Stromal cell of bone marrow (primary cell): ENCODE measurements around the gene MS4A15.
"Not testable (repeated sequence)": the region's sequence is repeated elsewhere in the genome, so short reads cannot be mapped to it uniquely, and the experiment has no call there.

Experiments used
- DNase-seq: peaks from one replicate; pipeline ENCODE4 v3.0.0-alpha.2; 2012; ENCODE audit warnings: low read depth

MS4A15 gene, protein sequence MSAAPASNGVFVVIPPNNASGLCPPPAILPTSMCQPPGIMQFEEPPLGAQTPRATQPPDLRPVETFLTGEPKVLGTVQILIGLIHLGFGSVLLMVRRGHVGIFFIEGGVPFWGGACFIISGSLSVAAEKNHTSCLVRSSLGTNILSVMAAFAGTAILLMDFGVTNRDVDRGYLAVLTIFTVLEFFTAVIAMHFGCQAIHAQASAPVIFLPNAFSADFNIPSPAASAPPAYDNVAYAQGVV

GRCh38 chr11:60756307-60757032, at the start of gene MS4A15:
TSS of gene MS4A15 (plus strand) at chr11:60756867. CDS start at chr11:60763734, 6,867 bp downstream.
- DNase-seq: no peak

DNA sequence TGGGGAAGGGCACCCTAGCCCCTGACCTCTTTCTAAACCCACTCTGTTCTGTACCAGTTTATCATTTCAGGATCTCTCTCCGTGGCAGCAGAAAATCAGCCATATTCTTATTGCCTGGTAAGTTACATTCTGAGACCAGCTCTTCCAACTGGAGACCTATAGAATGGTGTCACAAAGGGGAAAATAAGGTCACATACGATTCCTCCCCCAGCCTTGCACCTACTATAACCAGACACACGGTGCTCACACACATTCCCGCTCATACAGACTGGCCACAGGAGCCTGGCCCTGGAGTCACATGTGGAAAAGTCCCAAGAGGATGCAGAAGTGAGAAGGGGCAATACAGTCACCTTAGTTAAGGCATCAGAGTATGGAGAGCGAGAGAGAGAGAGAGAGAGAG, 49.7 kb upstream of the MS4A15 start:
- DNase-seq: no peak

DNA sequence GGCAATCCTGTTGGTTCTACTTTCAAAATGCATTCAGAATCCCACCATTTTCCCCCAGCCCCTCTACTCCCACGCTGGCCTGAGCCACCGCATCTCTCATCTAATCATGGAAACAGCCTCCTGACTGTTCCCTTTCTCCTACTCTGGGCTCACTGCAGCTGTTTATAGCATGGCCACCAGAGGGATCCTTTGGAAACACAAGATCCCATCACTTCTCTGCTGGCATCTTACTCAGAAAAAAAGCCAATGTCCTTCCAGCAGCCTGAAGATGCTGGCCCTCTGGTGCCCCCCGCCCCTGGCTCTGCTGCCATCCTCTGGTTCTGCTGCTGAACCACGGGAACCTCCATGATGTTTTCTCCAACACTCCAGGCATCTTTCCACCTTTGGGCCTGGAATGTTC, 46.2 kb upstream of the MS4A15 start:
- DNase-seq: no peak

GRCh38 chr11:60711276-60711675, 45.4 kb upstream of the MS4A15 start:
- no peak for DNase-seq

DNA sequence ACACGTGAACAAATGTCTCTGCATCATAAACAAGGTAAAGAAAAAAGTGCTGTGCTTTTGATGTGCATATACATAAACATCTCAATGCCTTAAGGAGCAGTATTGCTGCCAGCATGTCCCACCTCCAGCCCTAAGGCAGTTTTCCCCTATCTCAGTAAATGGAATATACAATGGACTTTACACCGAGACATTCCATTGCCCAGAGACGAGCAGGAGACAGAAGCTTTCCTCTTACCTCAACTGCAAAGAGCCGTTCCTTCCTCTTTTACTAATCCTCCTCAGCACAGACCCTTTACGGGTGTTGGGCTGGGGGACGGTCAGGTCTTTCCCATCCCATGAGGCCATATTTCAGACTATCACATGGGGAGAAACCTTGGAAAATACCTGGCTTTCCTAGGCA, 43.2 kb upstream of the MS4A15 start:
- DNase-seq: not testable (repeated sequence)

GRCh38 chr11:60717956-60718355, 38.7 kb upstream of the MS4A15 start:
- no peak for DNase-seq

DNA sequence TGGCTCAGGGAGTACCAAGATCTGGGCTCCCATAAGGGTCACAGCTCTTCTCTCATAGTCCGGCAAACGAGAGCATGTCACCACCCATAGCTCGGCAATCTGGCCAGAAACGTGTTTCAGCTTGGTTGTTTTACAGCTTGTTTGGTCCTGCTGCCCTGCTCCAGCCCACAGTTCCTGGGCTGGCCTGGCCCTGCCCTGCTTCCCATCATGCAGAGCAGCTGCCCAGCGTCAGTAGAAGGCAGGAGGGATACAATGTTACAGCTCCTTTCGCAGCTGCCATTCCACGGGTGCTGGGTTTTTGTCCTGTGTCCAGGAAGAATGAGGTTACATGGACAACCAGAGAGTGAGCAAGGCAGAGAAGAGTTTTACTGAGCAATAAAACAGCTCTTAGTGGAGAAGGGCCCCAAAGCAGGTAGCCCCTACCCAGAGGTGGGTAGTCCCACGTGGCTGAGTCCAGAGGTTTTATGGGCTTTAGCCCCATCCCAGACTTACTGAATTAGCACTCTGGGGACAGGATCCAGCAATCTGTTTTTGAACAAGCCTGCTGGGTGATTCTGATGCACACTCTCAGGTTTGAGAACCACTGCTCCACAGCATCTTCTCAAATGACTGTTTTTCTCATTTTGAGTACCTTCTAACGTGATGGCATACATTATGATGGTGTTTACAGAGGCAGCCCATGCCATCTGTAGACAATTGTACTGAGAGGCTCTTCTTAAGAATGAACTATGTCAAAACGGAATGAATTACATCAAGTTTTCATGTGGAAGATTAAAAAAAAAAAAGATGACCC, 37.9 kb upstream of the MS4A15 start:
- DNase-seq: no peak

DNA sequence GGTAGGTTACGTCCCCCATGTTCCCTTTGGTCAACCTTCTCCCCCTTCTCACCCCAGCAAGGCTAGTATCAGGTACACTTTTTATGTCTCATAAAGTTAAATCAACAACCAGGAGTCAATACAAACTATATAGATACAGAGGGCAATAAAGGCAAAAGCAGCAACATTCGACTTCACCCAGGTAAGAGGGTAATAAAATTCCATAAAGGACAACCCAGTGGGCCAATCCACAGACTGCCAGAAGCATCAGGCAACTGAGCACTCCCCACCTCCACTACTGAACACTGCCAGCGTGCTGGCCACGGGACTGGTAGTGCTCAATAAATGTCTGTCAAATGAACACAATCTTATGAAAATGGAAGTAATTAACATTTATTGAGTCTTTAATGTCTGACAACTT, 37.3 kb upstream of the MS4A15 start:
- no peak for DNase-seq

- DNase-seq: no peak
These were observed 36.2 kb upstream of the MS4A15 start for GRCh38 chr11:60720460-60720859.

GRCh38 chr11:60724420-60724819, 32.2 kb upstream of the MS4A15 start, which contains the start of gene MS4A18:
TSS of gene MS4A18 (plus strand) at chr11:60724720.
- DNase-seq: no peak

DNA sequence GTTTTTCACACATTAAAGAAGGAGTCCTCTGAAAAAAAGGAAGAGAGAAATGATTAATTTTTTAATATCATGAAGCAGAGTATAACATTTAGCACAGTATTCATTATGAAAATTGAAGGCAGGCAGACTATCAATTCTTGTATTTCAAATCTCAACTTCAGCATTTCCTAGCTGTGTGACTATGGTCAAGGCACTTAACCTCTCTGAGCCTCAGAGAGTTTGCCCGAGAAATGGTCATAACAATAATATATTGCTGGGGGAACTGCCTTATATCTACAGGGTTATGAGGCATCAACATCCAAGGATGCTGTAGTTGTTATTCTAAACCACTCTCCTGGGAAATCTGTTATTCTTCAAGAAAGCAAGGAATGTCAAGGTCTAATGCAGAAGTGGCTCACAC, 31.1 kb upstream of the MS4A15 start:
- no peak for DNase-seq

DNA sequence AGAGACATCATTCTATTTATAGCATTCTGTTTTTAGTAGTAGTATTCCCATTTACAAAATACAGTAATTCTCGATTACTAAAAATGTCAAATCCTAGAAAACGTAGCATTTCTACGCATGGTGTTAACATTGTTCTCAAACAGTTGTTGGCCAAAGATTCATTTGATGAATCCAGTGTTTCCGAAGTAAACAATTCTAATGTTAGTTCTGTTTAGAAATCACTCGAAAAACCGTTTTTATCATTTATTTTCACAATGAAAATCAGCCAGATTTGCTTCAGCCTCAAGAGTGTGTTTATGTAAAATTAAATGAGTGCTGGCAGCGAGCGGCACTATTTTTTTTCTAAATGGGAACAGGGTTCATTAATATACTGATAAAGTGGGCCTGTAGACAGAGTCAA, 25.1 kb upstream of the MS4A15 start:
- DNase-seq: no peak

DNA sequence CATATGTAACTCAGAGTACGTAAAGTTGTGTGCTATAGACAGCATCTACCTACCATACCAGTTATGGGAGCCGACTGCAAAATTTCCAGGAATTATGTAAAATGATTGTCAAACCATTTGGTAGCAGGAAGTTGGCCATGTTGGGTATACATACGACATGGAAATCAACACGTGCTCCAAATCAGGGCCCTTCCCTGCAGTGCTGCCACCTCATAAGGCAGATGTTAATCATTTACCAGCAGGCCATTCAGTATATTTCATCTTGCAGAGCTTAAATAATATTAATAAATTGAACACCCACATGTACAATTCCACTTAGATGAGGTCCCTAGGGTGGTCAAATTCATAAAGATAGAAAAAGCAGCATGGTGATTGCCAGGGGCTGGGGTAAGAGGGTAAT, 22.4 kb upstream of the MS4A15 start:
- no peak for DNase-seq

DNA sequence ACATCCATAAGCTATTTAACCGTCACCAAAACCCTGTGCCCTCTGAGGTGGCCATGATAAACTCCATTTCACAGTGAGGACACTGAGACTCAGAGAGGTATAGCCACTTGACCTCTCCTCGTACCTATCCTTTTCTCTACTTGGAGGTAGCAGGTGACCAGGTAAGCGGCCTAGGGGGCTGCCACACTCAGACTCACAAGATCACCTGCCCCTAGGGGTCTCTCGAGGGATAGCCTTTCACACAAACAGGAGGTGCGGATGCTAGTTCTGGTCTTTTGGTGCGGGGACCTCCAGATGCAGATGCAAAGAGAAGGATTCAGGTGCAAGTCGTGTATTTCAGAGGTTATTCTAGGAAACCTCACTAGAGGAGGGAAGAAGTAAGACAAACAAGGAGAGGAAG, 17.6 kb upstream of the MS4A15 start:
- DNase-seq: no peak

- DNase-seq: no peak
These were observed 16.1 kb upstream of the MS4A15 start for GRCh38 chr11:60740573-60740972.

GRCh38 chr11:60741421-60741820, 15.2 kb upstream of the MS4A15 start:
- DNase-seq: no peak

DNA sequence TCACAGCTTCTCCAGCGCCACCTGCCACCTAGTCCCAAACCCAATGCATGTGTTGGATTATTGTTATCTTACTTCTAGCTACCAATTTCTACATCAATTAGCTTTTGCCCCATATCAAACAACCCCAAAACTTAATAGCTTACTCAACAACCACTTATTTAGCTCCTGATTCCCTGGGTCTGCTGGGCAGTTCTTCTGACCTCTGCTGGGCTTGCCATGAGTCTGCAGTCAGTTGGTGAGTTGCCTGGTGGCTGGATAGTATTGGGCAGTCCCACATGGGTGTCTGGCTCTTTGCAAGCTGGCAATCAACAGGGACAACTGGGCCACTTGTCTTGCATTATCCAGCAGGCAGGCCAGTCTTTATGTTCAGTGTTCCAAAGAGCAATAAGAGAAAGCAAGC, 13.6 kb upstream of the MS4A15 start:
- DNase-seq: no peak

DNA sequence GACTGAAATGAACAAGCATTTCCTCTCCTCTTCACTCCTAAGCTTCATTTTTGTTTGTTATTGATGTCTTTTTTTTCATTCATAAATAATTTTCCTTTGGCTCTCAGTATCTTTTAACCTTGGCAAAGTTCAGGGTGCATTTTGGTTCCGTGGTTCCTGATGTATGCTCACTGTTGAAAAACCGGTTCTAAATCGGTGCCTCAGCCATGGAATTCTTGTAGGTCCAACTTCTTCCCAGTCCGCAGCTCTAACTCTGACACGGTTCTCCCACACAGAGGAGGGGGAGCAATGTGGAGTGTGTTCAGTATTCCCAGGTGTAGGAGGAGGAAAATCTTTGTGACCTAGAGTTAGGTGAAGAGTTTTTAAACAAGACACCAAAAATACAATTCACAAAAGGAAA, 12.6 kb upstream of the MS4A15 start:
- no peak for DNase-seq

- DNase-seq: no peak
These were observed 9.3 kb upstream of the MS4A15 start for GRCh38 chr11:60747359-60747873.

GRCh38 chr11:60748225-60748624, 8.4 kb upstream of the MS4A15 start:
- no peak for DNase-seq

DNA sequence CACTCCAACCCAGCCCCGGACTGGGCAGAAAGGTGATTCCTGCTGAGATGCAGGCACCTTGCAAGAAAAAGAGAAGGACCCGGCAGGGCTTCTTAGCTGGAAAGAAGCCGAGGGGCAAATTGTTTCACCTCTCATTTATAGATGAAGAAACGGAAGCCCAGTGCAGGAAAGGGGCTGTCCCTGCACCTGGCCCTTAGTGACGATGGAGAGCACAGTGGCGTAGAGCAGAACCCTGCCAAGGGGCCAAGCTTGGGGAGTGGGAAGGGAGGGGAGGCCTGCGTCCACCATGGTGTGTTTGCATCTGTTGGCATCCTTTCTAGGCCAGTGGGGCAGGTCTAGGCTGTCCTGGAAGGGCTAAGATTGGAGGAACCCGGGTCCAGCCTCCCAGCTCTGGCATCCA, 7.8 kb upstream of the MS4A15 start:
- no peak for DNase-seq

- DNase-seq: no peak
These were observed 5.8 kb upstream of the MS4A15 start for GRCh38 chr11:60750911-60751310.

DNA sequence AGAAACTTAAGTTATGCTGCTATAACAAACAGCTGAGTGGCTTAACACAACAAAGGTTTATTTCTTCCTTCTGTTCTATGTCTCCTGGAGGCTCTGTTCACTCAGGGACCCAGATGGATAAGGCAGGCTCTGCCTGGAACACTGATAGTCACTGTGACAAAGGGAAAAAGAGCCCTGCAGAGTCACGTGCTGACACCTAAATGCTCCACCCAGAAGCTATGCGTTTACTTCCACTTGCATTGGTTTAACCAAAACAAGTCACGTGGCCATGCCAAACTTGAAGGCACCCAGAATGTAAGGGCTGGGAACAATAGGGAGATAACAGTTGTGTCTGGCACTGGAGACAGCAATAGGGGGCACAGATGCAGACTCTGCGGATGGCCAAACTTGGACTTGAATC, 3.4 kb upstream of the MS4A15 start:
- DNase-seq: no peak
